Measurements from ENCODE around the gene CPNE6. TPM values are rescaled to one million over a fixed set of nuclear protein-coding genes. Genes with fewer than 3 reads are reported as not detected.

CPNE6 gene
- total and polyA plus RNA-seq, 2 of the 13 experiments (the other 11 are each of a cell fraction or from before 2014, with no cell fraction given) = not detected

GRCh38 chr14:24114532-24115421 lies 43.4 kb downstream of the CPNE6 start, which contains the start of the genes DCAF11 and NRL (continued):
- no peak for TF ChIP-seq GLMP (CRISPR knock-in tag; IDR thresholded peaks at IDR 0.05; ENCODE audit: borderline replicate concordance)
- TF ChIP-seq PHF20 (CRISPR knock-in tag; IDR thresholded peaks at IDR 0.05) = no peak
- TF ChIP-seq MED1 (CRISPR knock-in tag; IDR thresholded peaks at IDR 0.05) = peak; percentile 90
- peak; percentile 96 for TF ChIP-seq CREM (IDR thresholded peaks at IDR 0.05)
- peak; percentile 91 for TF ChIP-seq CREM (CRISPR knock-in tag; IDR thresholded peaks at IDR 0.05)
- TF ChIP-seq ZMAT5 (CRISPR knock-in tag; IDR thresholded peaks at IDR 0.05; ENCODE audit: borderline replicate concordance, low read depth) = no peak
- peak; percentile 82 for TF ChIP-seq TAF1 (CRISPR knock-in tag; IDR thresholded peaks at IDR 0.05)
- TF ChIP-seq ATF1 (CRISPR knock-in tag; IDR thresholded peaks at IDR 0.05) = no peak
- TF ChIP-seq ZNF784 (CRISPR knock-in tag; IDR thresholded peaks at IDR 0.05; ENCODE audit: borderline replicate concordance) = peak; percentile 97
- TF ChIP-seq ZNF883 (CRISPR knock-in tag; IDR thresholded peaks at IDR 0.05; ENCODE audit: not compliant biosample characterization) = peak; percentile 99
- peak; percentile 91; the same call in 1 of the 2 replicates for TF ChIP-seq SALL2 (CRISPR knock-in tag; IDR thresholded peaks at IDR 0.05)
- TF ChIP-seq RXRB (CRISPR knock-in tag; IDR thresholded peaks at IDR 0.05; ENCODE audit: borderline replicate concordance) = peak; percentile 85
- TF ChIP-seq ZNF704 (CRISPR knock-in tag; IDR thresholded peaks at IDR 0.05; ENCODE audit: borderline replicate concordance) = peak; percentile 97; the same call in 1 of the 2 replicates
- TF ChIP-seq ZNF24 (IDR thresholded peaks at IDR 0.05) = peak; percentile 64; the same call in 1 of the 2 replicates
- TF ChIP-seq ATF5 (CRISPR knock-in tag; IDR thresholded peaks at IDR 0.05; ENCODE audit: low read depth) = 0 out of 2 replicates have a peak, but pooled peaks have one; percentile 28
- TF ChIP-seq RBM22 (optimal IDR thresholded peaks at IDR 0.05; ENCODE audit: low read length) = peak; percentile 3
- peak; percentile 93 for TF ChIP-seq SKI (IDR thresholded peaks at IDR 0.05; ENCODE audit: partially characterized antibody)
- TF ChIP-seq NR2F6 (IDR thresholded peaks at IDR 0.05) = peak; percentile 49; the same call in 1 of the 2 replicates
- TF ChIP-seq NR2F6 (CRISPR knock-in tag; IDR thresholded peaks at IDR 0.05) = peak; percentile 78
- no peak; the same call in none of the 2 replicates for TF ChIP-seq ZBTB43 (CRISPR knock-in tag; conservative IDR thresholded peaks at IDR 0.05)
- no peak; the same call in 1 of the 2 replicates for TF ChIP-seq ZBTB37 (CRISPR knock-in tag; IDR thresholded peaks at IDR 0.05)

Data from HepG2 (cell line).